HG03064 (cell line): ENCODE results near the gene HLA-DMB.

Experiments used
- ATAC-seq: cut with Tn5 transposase; IDR thresholded peaks from one replicate; pipeline ENCODE4 v1.9.1; 2021; ENCODE audit warnings: low read depth; ENCODE audit not compliant: unreplicated experiment

HLA-DMB gene

GRCh38 chr6:32931211-32931610 lies 9.6 kb downstream of the HLA-DMB start:
- ATAC-seq, result no peak

GRCh38 chr6:32922083-32922482 lies 18.7 kb downstream of the HLA-DMB start:
- no peak for ATAC-seq

- no peak for ATAC-seq
Observed at GRCh38 chr6:32920715-32921114, 20.1 kb downstream of the HLA-DMB start.

GRCh38 chr6:32912951-32913350 lies 27.9 kb downstream of the HLA-DMB start:
- ATAC-seq, result no peak

GRCh38 chr6:32908897-32909296 lies 31.9 kb downstream of the HLA-DMB start:
- no peak for ATAC-seq

- no peak for ATAC-seq
Observed at GRCh38 chr6:32906539-32906938, 34.3 kb downstream of the HLA-DMB start.

GRCh38 chr6:32905078-32905477 lies 35.8 kb downstream of the HLA-DMB start:
- no peak for ATAC-seq

GRCh38 chr6:32903952-32904351 lies 36.9 kb downstream of the HLA-DMB start:
- no peak for ATAC-seq

- no peak for ATAC-seq
Observed at GRCh38 chr6:32895006-32895345, 45.9 kb downstream of the HLA-DMB start.

- peak; percentile 82 for ATAC-seq
Observed at GRCh38 chr6:32894085-32895005, 46.5 kb downstream of the HLA-DMB start.

GRCh38 chr6:32890831-32891230 lies 50.0 kb downstream of the HLA-DMB start:
- ATAC-seq, result no peak

- ATAC-seq, result no peak
Observed at GRCh38 chr6:32889533-32889932, 51.3 kb downstream of the HLA-DMB start.

GRCh38 chr6:32888576-32888975 lies 52.3 kb downstream of the HLA-DMB start:
- no peak for ATAC-seq

GRCh38 chr6:32887616-32888015 lies 53.2 kb downstream of the HLA-DMB start:
- no peak for ATAC-seq

GRCh38 chr6:32886681-32887383 lies 54.0 kb downstream of the HLA-DMB start:
- no peak for ATAC-seq

GRCh38 chr6:32885698-32886286 lies 55.0 kb downstream of the HLA-DMB start:
- no peak for ATAC-seq
